Measurements from ENCODE around the gene ZGLP1.

Gene ZGLP1

DNA sequence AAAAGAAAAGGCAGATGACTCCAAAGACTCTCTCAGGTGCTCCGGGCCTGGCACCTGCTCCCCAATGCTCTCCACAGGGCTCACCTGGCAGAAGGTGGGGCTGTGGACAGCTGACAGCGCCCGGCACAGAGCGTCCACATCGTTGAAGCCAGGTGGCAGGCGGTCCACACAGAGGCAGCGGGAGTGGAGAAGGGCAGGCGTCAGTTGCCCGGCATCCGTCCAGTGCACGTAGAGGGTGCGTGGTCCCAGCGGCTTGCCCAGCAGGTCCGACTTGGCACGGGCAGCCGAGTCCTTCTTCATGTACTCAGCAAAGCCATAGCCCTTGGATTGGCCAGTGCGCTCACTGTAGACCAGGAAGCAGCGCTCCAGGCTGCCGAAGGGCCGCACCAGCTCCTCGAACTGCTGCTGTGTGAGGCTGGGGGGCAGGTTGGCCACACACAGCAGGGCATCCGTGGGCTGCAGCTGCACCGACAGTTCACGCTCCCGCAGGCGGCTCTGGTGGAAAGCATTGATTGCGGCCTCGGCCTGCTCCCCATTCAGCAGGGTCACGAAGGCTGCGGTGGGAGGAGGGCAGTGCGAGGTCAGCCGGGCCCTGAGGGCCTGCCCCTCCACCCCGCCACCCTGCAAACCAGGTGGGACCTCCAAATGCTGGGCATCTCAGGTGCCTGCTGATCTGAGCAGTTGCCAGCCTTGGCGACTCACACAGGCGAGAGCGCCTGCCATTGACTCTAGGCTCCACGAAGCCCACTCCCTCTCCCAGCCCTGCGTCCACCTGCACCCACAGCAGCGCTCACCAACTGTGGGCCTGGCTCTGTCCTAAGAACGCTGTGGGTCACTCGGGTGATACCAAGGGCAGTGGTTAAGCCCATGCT is 19.2 kb upstream of the ZGLP1 start:
- in situ Hi-C loops (cut with MboI; ENCODE audit: low sequenced_read_pairs) = no loop called here

GRCh38 chr19:10327793-10328192 is 18.2 kb upstream of the ZGLP1 start:
- in situ Hi-C loops (cut with MboI; ENCODE audit: low sequenced_read_pairs) = no loop called here

DNA sequence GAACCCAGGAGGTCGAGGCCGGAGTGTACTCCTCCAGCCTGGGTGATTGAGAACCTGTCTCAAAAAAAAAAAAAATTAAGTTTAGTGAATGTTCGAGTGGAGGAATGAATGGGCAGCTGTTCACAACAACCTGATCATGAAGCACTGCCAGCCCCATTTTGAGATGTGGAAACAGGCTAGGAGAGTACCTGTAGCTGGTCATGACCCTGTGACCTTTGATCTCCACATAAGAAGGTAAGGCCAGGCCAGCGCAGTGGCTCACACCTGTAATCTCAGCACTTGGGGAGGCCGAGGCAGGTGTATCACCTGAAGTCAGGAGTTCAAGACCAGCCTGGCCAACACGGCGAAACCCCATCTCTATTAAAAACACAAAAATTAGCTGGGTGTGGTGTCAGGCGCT is 16.1 kb upstream of the ZGLP1 start:
- in situ Hi-C loops (cut with MboI; ENCODE audit: low sequenced_read_pairs) = no loop called here

DNA sequence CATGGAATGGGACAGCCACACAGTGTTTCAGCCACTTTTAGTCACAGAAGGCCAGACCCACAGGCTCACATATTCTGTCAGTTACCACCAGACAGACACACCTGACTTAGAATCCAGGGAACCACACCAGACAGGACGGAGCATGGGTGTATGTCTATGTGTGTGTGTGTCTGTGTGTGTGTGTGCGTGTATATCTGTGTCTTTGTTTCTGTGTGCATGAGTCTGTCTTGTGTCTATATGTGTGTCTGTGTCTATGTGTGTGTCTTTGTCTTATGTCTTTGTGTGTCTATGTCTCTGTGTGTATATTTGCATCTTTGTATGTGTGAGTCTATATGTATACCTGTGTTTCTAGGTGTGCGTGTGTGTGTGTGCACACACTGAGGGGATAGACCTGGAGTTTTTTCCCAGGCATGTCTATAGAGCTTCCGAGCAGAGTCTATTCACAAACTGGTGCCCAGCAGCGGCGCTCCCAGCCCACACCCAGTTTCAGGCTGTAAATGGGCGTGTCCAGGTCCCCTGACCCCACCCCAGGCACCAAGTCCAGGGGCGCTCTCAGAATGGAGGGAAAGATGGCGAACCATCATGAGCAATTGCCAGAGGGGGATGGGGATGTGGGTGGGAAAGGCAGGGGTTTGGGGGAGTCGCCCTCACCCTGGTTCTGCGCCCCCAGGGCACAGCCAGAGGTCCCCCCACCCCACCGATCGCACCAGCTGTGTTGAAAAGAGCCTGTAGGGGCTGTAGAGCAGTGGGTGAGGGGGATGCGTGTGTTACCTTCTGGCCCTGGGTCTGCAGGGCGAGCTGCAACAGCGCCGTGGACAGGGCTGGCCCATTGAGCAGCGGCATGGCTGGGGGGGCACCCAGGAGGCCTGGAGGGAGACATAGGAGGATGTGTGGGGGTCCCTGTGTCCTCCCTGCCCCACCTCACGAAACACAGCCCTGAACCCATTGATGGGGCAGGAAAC is 12.5 kb upstream of the ZGLP1 start:
- in situ Hi-C loops (cut with MboI; ENCODE audit: low sequenced_read_pairs) = no loop called here

DNA sequence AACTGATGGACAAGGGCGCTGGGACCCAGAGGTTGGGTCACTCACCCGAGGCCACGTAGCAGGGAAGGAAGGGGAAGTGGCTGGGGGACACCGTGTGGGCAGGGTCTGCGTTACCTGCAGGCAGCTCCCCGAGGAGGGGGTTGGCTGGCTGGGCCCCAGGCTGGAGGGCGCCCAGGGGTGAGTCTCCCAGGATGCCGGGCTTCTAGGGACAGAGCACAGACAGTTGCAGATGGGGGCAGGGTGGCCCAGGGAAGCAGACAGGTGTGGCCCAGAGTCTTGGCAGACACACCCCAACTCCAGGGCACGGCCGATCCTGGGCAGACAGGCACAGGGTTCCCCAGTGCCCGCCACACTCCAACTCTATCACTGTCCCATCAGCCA is 11.8 kb upstream of the ZGLP1 start:
- in situ Hi-C loops (cut with MboI; ENCODE audit: low sequenced_read_pairs) = no loop called here

- in situ Hi-C loops (cut with MboI; ENCODE audit: low sequenced_read_pairs) = no loop called here
Measured at GRCh38 chr19:10320602-10321416, 11.2 kb upstream of the ZGLP1 start.

GRCh38 chr19:10318807-10319682 is 9.4 kb upstream of the ZGLP1 start:
- in situ Hi-C loops (cut with MboI; ENCODE audit: low sequenced_read_pairs) = no loop called here

DNA sequence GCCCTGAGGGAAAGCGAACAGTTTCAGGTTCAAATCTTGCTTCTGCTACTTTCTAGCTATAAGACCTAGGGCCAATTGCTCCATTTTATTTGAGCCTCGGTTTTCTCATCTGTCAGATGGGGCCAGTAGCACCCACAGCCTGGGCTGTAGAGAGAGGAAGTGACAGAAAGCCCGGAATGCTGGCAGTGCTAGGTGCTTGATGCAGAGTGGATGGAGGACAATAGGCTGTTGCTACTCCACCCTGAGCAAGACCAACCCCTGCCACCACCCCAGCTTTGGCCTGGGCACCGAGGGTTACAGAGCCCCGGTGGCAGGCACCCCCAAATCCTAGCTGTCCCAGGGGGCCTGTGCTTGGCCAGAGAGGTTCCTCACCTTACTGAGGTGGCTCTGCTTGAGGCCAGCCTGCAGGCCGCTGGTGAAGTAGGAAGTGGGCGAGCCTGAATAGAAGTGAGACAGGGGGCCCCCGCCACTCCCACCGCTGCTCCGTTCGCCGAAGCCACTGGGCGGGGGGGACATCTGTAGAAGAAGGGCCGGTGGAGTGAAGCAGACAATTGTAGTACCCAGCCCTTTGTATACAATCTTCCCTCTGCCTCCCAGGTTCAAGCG is 8.3 kb upstream of the ZGLP1 start:
- in situ Hi-C loops (cut with MboI; ENCODE audit: low sequenced_read_pairs) = no loop called here

DNA sequence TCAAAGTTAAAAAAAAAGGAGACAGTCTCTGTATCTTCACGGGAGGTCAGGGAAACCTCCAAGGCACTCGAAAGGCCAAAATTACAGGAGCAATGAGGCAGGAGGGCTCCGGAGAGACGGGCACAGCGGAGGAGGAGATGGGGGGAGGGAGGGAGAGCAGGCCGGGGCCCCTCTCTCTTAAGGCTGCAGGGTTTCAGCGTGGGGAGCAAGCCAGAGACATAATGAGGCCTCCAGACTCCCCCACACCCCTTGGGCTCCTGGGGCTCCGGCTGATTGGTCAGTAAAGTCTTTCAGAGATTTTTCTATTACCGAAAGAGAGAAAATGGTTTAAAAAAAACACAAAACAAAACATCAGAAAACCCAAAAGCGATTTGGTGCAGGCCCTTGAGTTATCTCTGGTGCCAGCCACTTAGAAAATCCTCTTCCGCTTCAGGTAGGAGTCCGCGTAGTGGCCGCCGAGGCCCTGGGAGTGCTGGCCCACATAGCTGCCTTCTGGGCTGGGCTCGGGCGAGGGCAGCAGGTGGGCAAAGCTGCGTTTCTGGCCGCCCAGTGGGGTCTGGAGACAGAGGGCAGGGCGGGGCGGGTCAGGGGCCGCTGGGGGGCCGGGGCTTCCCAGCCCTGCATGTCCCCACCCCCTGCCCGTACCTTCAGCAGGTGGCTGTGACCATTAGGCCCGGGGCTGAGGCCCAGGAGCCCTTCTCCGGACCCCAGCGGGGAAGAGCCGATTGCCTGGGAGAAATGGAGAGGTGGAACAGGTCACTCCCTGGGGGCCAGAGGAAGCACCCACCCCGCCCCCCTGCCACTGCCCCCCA is 7.6 kb upstream of the ZGLP1 start:
- in situ Hi-C loops (cut with MboI; ENCODE audit: low sequenced_read_pairs) = no loop called here

- in situ Hi-C loops (cut with MboI; ENCODE audit: low sequenced_read_pairs) = no loop called here
Measured at GRCh38 chr19:10316229-10317044, 6.8 kb upstream of the ZGLP1 start.

DNA sequence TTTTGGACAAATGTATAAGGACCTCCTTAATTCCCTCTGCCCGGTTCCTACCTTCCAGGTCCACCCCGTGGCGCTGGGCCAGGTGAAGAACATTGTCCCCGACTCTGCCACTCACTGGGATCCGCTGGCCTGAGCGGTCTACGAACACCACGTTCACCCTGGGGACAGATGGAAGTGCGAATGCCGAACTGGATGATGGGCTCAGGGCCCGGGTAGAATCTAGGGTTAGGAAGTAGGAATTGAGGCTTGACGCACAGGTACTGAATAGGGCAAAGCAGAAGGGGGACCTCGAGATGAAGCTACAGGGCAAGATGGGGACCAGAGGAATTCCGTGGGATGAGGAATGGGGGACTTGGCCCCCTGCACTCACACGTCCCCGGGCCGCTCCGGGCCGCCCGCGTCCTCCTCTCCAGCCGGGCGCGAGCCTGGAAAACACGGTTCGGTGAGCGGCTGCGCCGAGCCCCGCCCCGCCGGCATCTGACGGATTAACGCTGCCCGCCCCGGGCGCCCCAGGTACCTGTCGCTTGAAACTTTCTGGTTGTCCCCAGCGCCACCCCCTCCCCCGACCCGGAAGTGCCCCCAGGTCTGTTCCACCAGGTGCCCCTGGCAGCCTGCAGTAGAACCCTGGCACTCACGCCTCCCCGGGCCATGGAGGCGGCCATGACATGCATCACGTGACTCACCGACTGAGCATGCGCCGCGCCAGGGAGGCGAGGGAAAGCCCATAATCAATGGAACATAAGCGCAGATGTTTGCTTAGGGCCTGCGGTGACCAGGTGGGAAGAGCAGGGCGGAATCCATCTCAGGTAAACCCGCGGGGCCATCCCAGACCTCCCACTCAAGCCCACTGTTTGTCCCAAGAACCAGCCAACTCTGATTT is 6.0 kb upstream of the ZGLP1 start, which contains the start of gene FDX2:
Gene FDX2, minus strand, starts transcription at position 681 of the 880 bp plus-strand sequence. Its CDS starts 19 bp downstream, at position 662.
- in situ Hi-C loops (cut with MboI; ENCODE audit: low sequenced_read_pairs) = no loop called here

DNA sequence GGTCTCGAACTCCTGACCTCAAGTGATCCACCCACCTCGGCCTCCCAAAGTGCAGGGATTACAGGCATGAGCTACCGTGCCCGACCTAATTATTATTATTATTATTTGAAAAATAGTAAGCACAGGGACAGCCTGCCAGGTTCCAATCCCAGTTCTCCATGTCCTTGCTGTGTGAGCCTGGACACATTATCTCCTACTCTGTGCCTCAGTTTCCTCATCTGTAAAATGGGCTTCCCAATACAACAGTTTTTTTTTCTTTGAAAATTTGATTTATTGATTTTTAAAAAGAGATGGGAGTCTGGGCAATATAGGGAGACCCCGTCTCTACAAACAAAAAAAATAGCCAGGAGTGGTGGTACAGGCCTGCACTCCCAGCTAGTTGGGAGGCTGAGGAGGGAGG is 3.3 kb downstream of the ZGLP1 start:
- in situ Hi-C loops (cut with MboI; ENCODE audit: low sequenced_read_pairs) = no loop called here

- in situ Hi-C loops (cut with MboI; ENCODE audit: low sequenced_read_pairs) = no loop called here
Measured at GRCh38 chr19:10305139-10305806, 4.3 kb downstream of the ZGLP1 start.

GRCh38 chr19:10299545-10300458 is 9.8 kb downstream of the ZGLP1 start:
- in situ Hi-C loops (cut with MboI; ENCODE audit: low sequenced_read_pairs) = no loop called here

All from hTERT RPE-1 (cell line).